HuH-7.5 (cell line): Measurements from ENCODE around the gene PKD2.

Experiments
- DNase-seq: peaks from one replicate; pipeline ENCODE4 v3.0.0; 2011; ENCODE audit warnings: low spot score

PKD2 gene

DNA sequence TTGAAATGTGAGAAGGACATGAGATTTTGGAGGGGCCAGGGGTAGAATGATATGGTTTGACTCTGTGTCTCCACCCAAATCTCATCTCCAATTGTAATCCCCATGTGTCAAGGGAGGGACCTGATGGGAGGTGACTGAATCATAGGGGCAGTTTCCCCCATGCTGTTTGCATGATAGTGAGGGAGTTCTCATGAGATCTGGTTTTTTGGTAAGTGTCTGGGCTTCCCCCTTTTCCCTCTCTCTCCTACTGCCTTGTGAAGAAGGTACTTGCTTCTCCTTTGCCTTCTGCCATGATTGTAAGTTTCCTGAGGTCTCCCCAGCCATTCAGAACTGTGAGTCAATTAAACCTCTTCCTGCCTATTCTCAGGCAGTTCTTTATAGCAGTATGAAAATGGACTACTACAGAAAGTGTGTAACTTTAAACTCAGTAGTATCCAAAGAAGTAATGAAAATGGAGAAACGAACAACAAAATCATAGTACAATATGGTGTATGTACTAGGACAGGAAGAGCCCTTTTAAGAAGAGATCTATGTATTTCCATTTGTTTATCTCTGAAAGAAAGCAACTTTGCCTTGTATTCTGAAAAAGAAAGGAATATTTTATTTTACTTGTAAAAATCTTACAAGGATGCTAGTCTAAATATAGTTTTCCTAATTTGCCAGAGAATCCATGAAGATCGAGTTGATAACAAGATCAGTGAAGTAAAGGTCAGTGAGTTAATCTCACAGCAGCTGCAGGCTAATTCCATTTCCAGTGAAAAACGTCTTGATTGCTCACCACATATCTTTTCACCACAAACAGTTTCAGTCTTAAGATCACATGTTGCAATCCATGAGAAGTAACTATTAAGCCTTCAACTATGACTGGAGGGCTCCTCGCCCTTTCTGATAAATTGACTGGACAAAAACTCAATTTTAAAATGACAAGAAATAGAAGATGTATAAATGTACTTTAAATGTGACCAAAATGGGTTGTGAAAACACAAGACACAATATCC lies 20.5 kb downstream of the PKD2 start:
- DNase-seq, result no peak

DNA sequence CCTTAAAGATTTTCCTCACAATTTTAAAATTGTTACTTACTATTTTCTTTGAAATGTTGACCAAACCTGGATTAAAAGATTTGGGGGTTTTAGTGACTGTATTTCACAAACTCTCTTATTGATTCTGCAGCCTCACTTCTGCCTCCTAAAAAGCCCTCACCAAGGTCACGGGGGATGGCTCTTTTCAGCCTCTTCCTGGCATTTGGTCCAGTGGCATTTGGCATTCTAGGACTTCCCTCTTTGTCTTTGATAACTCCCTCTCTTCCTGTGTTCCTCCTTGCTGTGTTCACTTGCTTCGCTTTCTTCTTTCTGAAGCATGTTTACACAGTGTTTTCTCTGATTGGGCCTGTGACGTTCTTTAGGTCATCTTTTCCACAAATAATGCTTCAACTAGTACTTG lies 21.5 kb downstream of the PKD2 start:
- DNase-seq, result no peak

DNA sequence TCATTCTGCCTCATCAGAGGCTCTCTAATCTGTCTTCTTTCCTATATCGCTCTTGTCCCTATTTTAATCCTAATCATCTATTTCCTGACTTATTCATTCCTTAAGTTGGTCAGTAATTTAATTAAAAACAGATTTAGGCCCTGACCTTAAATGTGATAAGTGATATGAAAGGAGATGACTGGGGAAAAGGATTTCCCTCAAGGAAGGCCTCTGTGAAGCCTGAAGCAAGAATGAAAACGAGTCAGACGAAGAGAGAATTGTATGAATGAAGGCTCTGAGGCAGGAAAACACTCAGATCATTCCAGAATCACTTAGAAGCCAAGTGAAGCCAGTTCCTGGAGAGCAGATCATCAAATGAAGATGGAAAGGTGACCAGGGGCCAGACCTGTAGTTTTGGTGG lies 22.1 kb downstream of the PKD2 start:
- no peak for DNase-seq

DNA sequence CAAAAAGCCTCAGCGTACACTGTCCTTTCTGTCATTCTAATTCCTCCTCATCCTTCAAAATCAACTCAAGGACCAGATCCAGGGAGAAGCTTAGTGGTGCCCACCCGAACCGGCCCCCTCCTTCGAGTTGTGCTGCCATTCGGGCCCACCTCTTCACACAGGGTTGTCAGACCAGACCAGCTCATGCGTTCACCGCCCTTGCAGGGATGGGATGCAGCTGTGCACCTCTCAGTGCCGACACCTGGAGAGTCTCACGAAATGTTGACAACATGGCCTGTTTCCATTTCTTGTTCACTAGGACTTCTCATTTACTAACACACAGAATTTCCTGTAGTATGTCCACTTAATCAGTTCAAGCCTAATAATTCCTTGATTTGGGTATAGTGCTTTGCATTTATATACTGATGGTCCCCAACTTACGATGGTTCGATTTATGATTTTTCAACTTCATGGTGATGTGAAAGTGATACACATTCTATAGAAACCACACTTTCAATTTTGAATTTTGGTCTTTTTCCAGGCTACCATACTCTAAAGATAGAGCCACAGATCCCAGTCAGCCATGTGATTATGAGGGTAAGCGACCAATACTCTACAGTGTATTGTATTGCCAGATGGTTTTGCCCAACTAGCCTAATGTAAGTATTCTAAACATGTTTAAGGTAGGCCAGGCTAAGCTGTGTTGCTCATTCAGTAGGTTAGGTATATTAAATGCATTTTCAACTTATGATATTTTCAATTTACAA lies 23.3 kb downstream of the PKD2 start:
- DNase-seq, result no peak

DNA sequence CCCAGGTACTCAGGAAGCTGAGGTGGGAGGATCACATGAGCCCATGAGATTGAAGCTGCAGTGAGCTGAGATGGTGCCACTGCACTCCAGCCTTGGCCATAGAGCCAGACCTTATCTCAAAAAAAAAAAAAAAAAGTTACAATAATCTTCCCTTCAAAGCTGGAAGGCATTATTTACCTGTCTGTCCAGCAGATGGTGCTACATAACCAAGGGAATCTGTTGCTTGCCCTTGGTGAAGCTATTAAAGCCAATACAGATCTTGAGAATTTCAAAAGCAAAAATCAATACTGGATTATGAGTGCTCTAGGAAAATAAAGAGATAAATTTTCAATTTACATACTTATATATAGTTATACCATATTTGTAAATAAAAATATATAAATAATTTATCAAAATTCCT lies 25.9 kb downstream of the PKD2 start:
- DNase-seq, result peak; percentile 20

DNA sequence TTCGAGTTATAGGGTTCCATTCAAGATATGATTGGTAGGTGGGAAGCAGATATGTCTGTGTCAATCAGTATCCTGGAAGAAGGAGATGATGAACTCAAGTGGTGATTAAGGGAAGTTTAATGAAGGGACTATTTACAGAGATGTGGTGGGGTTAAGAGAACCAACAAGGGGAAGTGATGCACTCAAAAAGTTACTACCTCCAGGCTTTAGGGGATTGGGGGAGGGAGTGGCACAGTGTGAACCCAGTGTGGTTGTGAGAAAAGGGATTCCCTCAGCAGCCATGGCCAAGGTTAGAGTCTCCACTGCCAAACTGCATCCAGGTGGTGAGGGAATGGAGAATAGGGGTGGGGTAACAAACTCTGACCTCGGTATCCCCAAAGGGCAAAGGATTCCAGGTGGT lies 27.9 kb downstream of the PKD2 start:
- no peak for DNase-seq

DNA sequence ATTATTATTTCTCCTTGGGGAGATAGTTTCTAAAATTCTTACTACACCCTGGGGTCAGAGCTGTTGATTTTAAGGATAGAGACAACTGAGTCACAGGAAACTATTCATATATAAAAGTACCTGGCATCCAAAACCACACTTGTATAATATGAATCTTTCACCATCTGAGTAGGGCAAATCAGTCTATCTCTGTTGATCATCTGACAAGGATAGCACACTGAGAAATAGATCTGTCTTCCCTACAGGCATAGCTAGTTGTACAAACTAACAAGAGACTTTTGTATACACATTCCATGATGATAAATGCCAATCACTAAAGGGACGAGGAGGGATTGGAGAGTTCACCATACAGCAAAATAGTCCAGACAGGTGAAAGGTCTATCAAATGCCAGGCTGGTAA lies 30.0 kb downstream of the PKD2 start:
- no peak for DNase-seq

DNA sequence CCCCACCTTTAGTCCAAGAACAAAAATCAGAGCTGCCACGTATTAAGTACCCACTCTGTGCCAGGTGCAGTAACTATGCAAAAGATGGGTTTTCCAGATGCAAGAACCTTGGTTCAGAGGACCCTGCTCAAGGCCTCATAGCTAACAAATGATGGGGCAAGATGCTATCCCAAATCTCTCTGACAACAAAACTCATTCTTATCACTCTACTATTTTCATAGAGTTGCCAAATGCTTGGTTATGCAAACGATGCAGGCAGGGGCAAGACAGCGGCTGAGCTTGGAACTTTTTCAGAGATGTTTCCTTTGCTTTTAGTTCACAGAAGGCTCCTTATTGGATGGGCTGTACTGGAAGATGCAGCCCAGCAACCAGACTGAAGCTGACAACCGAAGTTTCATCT lies 30.5 kb downstream of the PKD2 start:
- no peak for DNase-seq

DNA sequence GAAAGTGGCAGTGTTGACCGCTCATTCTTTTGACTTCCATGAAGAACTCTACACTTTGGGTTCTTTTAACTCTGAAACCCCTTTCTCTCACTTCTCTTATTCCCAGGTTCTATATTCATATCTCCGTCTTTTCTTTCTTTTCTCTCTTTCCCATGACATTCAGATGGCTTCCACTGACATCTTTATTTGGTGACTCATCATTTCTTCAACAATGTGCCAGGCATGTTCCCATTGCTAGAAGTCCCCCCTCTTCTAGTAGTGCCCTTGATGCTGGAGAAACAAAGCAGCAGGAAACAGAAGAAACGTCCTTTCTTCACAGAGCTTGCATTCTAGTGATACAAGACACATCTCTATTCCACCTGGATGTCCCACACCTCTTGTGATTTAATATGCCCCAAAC lies 33.3 kb downstream of the PKD2 start:
- DNase-seq, result no peak

DNA sequence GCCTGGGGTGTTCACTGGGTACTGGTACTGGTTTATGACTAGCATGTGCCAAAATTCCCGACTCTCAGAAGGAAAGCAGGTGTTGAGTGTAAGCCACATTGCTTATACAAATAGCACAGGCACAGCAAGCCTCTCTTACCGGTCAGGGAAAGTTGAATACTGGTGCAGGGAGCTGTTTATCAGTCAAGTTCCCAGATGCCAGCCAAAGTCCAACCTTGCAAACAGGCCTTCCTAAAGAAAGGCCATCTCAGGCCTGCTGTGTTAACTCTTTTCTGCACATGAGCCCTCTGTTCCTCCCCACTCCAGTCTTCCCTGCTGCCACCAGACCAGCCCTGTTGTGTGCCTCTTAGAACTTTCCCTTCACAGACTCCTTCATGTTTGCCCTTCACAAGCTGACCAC lies 34.2 kb downstream of the PKD2 start:
- DNase-seq, result no peak

DNA sequence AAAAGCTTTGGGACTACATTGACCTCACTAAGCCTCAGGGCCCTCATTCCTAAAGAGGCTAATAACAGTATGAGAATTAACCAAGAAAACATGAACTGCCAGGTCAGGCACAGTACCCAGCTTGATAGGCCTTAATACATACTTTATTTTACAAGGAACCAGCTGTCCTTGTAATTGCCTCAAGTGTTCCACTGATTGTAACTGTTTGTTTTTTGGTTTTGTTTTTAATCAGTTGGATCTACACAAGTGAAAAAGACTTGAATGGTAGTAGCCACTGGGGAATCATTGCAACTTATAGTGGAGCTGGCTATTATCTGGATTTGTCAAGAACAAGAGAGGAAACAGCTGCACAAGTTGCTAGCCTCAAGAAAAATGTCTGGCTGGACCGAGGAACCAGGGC lies 35.6 kb downstream of the PKD2 start:
- no peak for DNase-seq

DNA sequence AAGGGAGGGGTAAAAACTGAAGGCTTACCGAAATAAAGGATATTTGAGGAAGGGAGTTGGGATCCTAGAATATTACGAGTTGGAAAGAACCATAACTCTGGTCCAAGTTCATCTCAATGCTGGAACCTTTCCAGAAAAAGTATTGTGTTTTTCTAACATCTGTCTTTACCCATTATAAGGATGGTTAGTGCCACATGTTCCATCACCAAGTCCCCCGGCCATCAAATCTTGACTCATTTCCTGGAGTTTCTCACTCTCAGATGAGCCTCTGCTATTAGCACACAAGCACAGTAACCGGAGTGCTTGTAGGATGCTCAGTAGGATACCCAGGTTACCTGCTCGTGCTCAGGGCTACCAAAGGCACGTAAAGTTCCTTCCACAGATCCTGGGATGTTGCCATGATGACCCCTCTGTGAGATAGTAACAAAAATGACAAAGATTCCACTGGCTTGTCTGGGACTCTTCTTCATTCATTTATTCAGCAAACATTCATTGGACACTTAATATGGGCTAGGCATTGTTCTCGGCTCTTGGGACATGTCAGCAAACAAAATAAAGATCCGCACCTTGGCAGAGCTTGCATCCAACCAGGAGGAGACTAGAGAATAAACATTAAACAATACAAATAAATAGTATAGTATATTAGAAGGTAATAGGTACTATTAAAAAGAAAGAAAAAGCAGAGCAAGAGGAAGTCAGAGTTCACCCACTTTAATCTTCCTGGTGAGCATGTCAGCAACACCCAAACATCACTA lies 36.3 kb downstream of the PKD2 start:
- DNase-seq, result no peak

DNA sequence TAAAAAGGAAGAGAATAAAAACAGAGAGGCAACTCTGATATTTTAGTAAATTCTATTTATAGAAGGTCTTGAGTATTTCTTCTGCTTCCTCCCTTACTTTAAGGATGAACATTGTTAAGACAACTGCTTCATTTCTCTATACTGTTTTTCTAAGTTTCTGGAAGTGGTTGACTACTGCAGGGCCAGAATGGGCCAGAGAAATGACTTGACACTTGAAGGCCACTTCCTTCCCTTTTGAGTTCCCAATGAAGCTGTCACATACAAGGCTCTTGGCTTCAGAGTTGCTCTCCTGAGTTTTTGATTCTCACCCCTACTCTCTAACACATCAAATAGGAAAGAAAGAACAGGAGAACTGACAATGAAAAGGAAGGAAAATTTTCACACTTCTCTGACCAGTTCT lies 37.6 kb downstream of the PKD2 start:
- no peak for DNase-seq

DNA sequence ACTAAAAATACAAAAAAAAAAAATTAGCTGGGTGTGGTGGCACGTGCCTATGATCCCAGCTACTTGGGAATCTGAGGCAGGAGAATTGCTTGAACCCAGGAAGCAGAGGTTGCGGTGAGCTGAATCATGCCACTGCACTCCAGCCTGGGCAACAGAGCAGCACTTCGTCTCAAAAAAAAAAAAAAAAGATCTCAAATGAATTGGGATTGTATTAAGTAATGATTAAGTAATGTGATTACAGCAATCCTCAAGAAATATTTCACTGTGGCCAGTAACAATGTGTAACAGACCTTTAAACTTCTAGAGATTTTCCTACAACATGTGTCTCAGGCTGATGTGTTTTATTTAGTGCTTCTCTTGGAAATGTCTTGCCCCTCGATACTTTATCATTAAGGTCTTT lies 46.8 kb downstream of the PKD2 start:
- DNase-seq, result no peak

DNA sequence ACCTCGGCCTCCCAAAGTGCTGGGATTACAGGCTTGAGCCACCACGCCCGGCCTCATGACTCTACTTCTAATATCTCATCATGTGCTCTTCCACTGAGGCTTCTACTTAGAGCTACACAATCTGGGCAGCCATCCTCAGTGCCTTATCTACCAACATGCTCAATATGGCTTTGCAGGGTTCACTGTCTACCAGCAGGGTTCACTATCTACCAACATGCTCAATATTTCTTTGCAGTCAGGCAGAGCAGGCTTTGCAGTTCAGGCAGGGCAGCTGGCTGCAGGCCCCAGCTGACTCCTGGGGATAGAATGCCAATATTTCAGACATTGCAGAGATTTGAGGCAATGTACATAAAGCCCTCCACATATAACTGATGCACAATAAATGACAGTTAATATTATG lies 47.5 kb downstream of the PKD2 start:
- DNase-seq, result peak; percentile 15

DNA sequence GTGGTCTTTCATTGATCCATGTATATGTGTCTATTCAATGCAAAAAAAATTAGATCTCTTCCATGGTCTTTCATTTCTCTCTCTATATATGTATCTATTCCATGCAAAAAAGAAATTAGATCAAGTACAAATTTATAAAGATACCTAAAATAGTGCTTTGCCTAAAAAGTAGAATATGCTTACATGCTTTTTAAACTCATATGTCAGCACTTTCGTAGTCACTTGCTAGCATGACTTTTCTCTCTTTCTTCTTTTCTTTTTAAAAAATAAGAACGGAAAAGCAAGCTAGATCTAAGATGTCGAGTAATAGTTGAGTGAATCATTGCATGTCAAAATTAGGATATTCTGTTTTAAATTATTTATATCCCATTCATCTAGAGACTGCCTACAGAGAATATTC lies 50.9 kb downstream of the PKD2 start:
- DNase-seq, result no peak

DNA sequence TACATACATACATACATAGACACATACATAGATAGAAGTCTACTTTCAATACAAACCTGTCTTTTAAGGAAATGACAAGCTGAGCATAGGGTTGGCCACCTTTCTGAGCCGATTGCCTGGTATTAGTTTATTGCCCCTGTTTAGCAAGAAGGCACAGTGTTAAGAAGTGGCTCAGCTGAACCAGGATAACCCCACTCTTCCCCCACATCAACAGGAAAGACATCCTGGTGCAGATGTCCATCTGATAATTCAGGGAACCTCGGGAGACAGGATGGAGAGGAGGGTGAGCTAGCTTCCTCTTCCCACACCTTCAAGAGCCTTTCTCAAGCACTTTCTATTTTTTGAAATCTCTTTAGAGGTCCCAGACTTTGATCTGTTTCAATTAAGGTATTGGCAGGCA lies 52.3 kb downstream of the PKD2 start:
- DNase-seq, result no peak

DNA sequence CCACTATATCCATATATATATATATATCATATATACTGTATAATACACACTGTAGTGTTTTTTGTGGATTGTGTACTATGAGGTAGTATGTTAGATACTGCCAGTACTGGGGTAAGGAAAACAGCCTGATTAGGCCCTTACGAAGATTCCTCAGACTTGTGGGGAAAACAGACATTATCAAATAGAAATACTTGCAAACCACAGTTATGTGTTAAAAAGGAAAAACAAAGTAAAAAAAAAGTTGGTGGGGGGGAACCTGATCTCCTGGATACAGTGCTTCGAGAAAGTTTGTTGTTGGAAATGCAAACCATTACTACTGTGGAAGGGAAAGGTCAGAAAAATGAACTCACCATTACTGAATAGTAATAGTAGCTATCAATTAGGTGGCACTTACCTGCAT lies 53.0 kb downstream of the PKD2 start:
- DNase-seq, result no peak

DNA sequence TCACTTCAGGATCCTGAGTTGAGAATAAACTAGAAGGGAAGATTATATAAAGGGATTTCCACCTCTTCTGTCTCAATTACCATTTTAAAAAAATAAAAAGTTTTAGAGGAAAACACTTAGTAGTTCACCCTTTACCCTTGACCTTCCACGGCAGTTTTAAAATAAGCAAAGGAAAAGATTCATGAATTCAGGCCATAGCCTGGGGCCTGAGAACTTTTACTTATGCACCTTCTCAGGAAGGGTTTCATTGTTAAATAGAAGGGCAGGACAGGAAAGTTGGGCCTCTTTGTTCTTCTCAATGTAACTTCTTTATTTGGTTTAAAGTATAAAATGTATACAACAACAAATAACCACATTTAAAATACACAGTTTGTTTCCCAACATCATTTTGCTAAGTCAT lies 54.9 kb downstream of the PKD2 start:
- DNase-seq, result no peak

DNA sequence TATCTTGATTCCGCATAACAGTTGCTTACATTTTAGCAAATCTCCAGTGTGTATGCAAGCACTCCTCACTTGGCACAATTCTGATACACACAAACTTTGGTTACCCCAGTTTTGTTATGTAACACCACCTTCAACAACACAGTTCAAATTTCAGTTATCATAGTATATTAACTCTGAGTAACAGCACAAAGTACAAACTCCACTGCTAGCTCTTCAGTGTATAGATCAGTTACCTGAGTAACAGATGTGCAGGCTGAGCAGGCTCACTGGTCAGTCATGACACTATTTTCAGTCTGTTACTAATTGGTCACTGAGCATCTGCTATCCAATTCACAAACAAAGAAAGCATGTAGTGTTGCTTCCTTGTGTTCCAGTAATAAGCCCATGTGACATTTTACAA lies 55.4 kb downstream of the PKD2 start:
- no peak for DNase-seq

DNA sequence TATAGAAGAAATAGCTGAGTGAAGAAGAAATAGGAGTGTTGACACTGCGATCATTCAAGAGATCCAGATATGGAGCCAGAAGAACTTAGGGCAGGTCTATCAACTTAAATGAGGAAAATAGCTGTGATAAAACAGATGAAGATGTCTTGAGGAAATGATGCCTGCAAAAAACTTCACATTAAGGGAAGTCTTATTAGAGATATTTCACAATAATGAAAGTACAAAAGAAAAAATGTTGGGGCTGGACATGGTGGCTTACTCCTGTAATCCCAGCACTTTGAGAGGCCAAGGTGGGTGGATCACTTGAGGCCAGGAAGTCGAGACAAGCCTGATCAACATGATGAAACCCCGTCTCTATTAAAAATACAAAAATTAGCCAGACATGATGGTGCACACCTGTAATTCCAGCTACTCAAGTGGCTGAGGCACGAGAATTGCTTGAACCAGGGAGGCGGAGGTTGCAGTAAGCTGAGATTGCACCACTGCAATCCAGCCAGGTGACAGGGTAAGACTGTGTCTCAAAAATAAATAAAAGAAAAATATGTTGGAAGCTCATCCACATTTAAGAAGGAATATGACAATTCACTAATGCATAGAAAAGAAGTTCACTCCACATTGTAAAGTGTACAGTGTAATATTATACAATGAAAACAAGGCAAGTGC lies 56.3 kb downstream of the PKD2 start:
- DNase-seq, result no peak

DNA sequence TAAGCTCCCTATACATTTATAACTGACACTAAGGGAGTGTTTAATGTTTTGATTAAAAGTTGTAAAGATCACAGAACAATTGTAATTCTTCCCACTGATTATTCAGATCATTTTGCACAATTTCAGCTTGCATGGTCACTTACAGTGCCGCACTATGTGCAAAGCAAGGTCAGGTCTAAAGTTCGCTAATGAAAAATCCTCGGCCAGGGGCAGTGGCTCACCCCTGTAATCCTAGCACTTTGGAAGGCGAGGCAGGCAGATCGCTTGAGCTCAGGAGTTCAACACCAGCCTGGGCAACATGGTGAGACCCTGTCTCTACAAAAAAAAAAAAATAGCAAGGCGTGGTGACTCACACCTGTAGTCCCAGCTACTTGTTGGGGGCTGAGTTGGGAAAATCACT lies 57.0 kb downstream of the PKD2 start:
- no peak for DNase-seq
